ENCODE data around the gene PLEKHG7.

Gene PLEKHG7

DNA sequence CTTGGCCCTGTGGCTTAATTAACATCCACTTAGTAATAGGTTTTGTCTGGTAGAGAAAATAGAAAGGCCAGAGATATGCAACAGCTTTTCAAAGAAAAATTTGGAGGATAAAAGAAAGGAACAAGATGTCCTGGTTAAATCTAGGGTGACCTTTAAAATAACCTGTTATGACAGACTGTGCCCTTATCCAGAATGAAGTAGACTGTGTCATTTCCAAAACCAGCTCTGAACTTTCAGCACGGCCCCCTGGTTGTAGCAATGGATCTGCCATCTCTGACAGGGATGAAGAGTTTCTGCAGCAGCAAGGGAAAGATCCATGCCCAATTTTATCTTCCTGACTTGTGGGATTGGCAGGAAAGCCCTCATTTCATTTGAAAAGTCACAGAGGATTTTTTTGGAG lies 5.1 kb downstream of the PLEKHG7 start:
- no peak for DNase-seq (ENCODE audit: low spot score)

DNA sequence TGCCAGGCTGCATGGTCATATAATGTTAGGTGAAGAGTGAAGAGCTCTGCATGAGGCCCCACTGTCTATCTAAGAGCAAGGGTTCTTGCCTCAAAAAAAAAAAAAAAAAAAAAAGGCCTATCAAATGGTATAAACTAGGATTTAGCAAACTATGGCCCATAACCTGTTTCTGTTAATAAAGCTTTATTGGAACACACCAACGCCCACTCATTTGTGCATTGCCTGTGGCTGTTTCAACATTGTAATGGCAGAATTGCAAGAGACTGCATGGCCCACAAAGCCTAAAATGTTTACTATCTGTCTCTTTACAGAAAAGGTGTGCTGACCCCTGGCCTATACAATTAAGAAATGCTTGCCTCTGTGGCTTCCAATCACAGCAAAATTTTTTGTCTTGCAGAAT lies 12.8 kb downstream of the PLEKHG7 start:
- DNase-seq (ENCODE audit: low spot score), result no peak

DNA sequence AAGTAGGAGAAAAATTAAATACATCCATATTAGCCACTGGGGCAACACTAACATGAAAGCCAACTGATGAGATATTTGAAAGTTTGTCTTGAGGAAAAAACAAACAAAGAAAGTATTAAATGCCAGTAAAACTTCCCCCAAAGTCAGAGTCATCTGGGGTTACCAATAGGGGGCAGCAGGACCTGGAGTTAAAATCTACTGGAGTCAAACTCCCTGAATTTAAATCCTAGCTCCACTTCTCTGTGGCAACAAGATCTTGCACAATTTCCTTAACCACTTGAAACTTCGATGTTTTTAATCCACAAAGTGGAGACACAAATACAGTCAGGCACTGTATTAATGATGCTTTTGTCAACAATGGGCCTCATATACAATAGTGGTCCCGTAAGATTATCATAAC lies 14.4 kb downstream of the PLEKHG7 start:
- no peak for DNase-seq (ENCODE audit: low spot score)

DNA sequence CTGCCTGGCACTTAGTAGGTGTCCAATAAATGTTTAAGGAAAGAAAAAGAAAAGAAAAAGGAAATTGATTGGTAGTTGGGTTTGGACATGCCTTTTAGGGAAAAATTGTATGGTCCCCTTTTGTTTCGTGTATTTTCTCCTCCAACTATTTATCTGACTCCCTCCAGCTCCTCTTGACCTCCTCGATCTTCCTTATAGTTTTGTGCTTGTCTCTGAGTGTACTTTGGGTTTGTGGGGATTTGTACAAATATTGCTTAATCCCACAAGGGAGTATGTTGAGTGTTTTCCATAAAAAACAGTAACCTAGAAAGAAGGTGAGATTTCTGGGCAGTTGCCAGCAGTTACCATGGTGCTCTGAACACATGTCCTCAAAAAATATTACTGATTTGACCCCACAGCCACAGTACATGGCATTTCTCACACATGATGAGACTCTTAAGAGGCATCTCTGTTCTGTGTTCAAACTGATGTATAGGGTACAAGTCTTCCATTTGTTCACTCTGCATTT lies 15.7 kb downstream of the PLEKHG7 start:
- no peak for DNase-seq (ENCODE audit: low spot score)

DNA sequence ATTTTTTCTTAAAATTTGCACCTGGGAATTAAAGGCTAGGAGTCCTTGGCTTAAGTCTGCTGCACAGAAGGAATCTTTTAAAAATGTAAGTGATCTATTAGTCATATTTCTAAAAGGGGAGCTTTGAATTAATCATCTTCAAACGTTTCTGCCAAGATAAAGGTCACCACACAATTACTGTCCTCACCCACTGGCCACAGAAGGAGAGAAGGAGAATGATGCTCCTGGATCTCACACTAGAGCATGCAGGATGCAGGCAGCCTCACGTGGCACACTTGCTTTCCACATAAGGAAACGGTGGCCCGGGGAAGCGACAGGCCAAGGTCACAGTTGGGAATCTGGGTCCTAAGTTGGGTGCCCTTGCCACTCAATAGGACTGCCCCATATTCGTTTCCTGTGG lies 16.9 kb downstream of the PLEKHG7 start:
- DNase-seq (ENCODE audit: low spot score), result no peak

DNA sequence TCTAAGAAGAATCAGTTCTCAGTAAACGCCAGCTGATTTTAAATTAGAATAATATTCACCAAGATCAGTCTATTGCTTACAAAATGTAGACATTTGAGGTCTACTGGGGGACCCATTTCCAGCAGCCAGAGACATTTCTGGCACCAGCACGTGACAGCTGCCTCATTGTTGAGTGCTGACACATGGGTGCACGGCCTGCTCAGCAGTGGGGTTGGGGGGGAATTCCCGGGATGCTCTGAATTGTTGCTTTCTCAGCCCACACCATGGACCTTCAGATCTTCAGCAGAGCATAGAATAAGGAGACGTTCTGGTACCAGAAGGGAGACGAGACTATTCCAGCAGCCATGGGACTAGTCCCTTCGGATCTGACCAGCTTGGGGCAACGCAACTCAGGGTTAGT lies 18.3 kb downstream of the PLEKHG7 start:
- no peak for DNase-seq (ENCODE audit: low spot score)

DNA sequence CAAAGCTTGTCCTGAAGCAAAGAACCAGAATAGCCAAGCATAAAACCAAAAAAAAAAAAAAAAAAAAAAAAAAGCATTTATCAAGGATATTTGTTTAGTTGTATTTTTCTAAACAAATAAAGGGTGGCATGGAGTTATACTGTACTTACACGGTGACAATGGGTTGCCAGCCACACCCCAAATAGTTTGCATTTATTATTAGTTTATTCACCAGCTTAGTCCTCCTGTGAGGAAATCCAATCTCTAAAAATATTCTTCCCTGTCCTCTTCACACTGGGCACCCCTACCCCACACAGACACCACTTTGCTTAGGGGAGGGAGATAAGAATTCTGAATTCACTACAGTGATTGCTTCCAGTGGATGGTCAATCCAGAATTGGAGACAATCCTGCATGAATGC lies 18.9 kb downstream of the PLEKHG7 start:
- no peak for DNase-seq (ENCODE audit: low spot score)

DNA sequence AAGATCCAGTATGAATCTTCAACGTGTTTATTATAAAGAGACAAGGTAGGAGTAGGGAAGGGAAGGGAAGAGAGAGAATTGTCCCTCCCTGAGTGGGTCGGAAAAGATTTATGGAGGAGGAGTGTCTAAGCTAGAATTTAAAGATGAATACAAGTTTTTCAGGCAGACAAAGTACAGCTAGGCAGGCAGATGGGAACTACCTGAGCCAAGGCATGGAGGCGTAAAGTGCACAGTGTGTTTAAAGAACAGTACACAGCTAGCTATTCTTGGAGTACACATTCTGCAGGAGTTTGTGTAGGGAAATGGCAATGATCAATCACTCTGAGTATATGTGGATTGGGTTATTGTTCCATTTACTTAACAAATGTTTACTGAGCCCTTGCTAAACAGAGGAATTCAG lies 20.1 kb downstream of the PLEKHG7 start:
- DNase-seq (ENCODE audit: low spot score), result no peak

DNA sequence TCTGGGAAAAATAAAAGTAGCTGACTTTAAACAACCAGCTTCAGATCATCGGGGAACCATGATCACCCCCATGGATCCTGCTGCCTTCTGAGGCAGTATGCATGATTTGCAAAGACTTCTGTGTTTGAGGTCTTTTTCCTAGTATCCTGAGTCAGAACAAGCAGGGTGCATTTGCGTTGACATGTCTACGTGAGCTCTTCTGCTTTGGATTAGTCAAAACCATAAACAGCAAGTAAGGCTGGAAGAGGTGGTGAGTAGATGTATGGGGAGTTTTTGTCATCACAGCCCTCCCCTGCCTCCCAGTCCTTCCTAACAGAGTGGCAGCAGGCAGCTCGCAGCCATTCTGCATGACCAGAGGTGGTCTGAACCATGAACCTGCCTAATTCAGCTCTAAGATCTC lies 24.1 kb downstream of the PLEKHG7 start:
- DNase-seq (ENCODE audit: low spot score), result no peak

DNA sequence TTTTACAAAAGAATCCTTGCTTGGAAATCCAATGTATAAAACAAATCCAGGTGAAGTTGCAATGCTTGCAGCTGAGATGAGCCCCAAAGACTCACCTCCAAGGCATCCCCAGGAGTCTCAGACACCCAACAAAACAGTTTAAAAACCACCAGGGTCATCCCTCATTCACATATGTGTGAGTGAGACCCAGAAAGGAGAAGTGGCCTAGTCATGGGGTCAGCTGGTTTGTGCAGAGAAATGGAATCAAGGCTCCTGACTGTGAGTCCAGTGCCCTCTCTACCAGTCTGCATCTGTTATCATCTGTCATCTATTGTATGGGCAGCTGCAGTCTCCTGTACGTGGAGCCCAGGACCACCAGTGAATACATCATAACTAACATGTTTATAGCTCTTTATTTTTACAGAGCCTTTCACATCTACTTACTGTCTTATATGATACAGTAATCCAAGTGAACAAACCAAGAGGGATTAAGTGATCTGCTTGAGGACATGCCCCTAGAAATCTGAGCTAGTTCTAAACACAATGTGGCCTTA lies 27.1 kb downstream of the PLEKHG7 start:
- no peak for DNase-seq (ENCODE audit: low spot score)

DNA sequence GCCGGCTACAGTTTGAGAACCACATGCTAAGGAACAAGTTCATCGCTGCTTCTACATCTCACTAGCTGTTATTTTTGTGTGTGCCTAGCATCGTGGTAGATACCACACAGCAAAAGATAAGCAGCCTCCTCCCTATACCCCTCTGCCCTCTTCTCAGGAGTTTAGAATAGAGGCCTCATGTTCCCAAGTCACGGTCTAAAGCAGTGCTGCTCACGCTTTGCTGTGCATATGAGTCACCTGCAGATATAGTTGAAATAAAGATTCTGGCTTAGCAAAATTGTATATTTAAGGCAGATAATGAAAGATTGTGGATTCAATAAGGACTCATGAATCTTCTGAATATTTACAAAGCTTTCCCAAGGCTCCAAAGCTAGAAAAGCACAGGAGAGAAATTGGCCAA lies 28.0 kb downstream of the PLEKHG7 start:
- DNase-seq (ENCODE audit: low spot score), result no peak

DNA sequence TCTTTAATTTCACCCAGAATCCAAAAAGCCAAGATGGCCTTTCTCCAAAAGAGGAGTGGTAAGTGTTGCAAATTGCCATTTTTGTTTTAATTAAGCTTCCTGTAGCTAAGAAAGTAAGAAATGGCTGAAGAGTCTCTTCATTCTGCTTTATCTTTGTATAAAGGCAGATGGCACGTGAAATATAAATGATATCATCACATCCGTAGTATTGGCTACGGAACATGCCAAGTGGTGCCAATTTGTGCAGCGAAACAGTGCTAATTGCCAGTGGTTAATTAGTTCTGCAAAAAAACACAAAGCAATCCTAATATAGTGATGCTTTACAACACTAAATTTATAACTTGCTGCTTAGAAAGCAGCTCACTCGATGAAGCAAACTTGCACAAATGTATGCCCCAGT lies 29.4 kb downstream of the PLEKHG7 start:
- no peak for DNase-seq (ENCODE audit: low spot score)

DNA sequence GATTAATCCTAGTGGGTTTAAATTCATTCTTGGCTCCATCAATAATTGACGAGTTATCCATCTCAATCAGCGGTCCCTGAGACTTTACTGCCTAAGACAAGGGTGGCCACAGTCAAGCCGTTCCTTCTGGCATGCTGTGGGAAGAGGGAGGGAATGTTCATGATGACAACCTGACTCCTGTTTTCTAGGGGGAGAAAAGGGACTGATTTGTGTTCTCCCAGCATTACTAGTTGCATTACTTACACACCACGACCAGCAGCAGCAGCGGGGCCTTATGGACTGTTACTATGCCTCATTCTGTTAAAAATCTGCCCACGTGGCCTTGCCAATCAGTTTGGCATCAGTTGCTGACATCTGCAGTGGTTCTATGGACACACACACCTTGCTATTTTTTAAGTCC lies 29.9 kb downstream of the PLEKHG7 start:
- no peak for DNase-seq (ENCODE audit: low spot score)

DNA sequence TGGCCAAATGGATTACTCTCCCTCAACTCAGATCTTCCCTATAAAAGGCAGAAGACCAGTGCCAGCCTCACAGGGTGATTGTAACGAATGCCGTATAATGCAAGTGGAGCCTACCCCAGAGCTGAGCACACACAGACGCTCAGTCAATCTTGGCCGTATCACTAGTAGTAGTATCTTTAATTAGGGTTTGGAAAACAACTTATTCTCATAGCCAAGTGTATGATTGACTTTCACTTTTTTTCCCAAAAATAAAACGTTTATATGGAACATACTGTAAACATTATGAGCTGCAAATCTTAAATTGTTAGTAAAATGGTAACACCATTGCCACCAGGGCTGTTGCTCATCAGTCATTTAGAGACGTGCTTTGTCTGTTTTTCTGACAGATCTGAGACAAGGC lies 30.4 kb downstream of the PLEKHG7 start:
- DNase-seq (ENCODE audit: low spot score), result no peak

DNA sequence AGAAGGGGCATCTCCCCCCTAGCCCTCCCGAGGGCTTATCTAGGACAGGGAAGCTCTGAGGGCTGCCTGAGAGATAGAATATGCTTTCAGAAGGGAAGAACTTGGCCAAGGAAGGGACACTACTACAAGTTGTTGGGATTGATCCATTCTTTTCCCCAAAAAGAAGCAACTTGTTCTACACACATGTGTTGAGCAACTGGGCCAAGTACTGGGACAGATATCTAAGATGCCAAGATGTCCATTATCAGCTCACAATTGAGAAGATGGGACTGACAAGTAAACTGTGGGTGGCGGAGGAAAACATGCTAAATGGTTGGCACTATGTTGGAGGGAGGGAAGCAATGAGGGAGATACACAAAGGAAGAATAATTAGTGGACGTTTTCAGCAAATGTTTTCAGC lies 30.9 kb downstream of the PLEKHG7 start:
- DNase-seq (ENCODE audit: low spot score), result no peak

DNA sequence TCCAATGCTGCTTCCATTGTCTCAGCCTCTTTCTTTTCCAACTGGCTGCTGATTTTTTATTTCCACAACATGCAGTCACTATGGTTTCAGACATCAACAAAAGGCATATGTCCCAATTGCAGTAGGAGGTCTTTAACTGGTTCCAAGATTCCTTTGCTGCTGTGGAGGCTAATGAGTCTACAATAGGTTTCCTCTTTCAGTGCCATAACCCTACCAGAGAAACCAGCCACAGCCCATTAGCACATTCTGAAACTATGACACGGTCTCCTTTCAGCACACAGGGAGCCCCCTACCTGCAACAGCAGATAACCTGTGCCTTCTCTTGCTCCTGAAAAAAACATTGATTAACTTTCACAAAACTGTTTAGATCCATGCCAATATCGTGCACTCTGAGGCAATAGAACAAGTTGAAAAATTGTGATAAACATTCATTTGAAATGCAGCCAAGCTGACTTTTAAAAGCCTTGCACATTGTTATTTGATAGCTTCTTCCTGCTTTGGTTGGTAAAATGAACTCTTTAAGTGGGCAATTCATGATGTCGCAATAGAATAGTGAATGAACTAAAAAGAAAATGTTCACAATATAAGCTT lies 32.4 kb downstream of the PLEKHG7 start:
- DNase-seq (ENCODE audit: low spot score), result no peak

DNA sequence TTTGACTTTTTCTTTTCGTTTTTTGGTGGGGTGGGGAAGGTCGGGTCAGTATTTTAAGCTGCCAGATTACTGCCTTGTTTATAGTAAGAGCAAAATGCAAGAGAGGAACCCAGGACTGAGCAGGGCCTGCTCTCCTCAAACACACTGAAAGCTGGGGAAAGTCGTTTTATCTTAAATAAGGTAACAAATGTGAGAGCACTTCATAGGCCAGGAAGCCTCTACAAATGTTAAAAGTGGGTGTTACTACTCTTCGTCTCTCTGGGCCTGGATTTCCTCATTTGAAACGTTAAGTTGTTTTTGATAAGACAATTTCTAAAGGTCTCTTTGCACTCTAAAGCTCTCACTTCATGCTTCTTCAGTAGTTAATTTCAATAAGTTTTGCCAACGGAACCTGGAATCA lies 33.8 kb downstream of the PLEKHG7 start:
- DNase-seq (ENCODE audit: low spot score), result no peak

DNA sequence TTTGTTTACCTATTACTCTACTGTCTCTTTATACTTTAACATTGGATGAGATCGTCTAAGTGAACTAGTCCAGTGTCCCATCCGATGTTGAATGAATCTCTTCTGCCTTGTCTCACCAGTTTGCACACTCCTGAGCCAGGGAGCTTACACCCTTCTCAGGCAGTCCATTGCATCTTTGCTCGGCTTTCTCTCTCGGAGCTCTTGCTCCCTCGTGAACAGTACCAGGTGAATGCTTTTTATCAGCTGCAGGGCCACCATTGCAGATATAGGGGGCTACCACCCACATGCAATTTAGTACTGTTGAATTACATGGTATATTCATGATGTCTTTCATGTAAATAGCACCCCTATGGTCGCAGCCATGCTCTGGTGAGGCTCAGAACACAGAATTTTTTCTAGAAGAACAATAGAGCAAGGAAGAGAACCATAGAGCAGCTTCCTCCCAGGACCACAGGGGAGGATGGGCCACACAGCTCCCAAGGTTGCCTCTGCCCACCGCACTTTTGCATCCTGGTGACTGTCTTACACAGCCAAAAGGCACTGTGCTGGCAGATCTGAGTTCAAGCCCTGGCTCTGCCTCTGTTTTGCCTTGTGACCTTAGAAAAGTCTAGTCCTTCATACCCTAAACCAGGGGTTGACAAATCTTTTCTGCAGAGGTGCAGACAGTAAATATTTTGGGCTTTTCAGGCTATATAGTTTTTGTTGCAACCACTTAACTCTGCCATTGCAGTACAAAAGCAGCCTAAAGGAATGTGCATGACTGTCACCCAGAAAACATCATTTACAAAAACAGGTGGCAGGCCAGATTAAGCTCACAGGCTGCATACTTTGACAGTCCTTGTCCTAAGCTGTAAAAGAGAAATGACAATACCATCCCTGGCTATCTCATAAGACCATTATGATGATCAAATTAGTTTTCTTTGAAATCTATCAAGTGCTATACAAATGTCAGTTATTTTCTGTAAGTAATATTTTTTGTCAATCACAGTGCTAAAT lies 35.4 kb downstream of the PLEKHG7 start:
- no peak for DNase-seq (ENCODE audit: low spot score)

DNA sequence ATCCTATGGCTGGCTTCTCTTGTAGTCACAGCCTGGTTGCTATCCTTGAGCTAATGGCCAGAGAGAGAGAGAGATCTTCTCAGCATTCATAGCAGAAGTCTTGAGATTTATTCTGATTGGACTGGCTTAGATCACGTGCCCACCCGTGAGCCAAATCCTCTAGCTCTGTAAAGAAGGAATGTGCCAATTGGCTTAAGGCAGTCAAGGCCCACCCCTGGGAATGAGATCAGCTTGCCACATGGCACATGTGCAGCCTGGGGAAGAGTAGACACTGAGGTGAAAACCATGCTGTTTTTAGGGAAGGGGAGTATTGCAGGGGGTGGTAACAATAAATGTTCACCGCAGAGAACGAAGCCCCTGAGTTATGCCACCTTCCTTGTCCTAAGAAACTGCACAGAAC lies 36.3 kb downstream of the PLEKHG7 start:
- no peak for DNase-seq (ENCODE audit: low spot score)

DNA sequence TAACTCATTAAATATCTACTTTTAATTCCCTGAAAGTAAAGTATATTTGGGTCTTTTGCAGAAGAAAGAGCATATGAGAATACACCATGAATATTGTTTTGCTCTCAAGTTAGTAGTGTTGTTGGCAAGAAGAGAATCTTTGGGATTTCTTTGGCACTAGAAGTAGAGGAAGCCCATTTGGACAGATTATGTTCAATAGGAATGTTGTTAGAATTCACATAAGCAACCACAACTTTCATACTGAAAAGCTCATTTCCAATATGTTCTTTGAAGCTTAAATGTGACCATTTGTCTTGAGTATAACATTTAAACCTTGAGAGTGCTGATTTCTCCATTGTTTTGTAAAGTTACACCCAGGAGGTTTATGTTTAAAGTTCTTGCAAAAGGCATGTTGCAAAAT lies 37.6 kb downstream of the PLEKHG7 start:
- no peak for DNase-seq (ENCODE audit: low spot score)

DNA sequence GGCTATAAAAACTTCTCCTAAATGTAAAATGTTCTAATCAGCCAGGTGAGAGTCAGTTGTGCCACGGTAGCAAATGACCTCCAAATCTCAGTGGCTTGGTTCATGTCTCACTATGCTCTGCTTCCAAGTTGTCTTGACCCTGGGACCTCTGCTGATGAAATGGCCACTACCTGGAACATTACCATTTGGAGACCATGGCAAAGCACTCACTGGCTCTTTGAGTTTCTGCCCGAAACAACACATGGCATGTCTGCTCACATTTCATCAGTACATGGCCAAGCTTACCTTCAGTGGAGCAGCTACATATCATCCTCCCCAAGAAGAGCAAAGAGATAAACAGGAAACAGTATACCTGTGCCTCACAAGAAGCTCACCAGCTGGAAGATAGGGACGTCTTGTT lies 40.2 kb downstream of the PLEKHG7 start:
- DNase-seq (ENCODE audit: low spot score), result no peak

DNA sequence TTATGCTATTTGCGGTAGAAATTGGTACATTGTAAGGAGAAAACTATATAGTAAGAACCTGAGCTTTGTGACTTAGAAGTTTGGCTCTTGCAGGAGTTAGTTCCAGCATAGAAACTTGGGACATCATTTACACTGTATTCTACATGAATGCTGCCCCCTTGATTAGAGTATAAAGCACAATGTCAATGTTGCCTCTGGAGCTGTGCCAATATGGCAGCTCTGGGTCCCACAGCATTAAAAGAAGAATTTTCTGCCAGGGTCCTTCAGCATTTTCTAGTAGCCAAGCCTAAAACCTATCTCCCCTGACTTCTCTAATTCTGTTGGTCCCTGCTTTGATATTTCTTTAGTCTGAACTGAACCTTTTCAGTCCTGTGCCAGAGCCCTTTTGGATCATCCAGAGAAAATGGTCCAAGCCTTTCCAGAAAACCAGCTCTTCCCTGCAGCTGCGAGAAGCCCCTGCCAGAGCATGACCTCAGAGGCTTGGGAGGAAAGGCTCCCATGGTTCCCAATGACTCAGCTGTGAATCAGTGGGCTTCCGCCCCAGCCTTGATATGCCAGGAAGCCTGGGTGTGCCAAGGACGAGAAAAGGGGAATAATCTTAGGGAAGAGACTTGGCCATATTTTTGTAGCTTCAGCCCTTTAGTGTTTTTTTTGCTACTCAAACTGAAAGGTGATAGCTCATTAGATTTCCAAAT lies 43.2 kb downstream of the PLEKHG7 start:
- DNase-seq (ENCODE audit: low spot score), result peak; percentile 81

DNA sequence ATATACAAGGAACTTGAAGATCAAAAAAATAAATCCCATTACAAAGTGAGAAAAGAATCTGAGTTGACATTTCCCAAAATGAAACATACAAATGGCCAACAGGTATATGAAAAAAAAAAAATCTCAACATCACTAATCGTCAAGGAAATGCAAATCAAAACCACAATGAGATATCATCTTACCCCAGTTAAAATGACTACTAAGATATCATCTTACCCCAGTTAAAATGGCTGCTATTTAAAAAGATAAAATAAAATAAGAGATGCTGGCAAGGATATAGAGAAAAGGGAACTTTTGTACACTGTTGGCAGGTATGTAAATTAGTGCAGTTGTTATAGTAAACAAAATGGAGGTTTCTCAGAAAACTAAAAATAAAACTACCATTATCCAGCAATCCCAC lies 44.4 kb downstream of the PLEKHG7 start:
- DNase-seq (ENCODE audit: low spot score), result no peak

Data from left forelimb (tissue), 1 donor.